ENCODE data around the gene NOS1. TPM values are rescaled to one million over a fixed set of nuclear protein-coding genes. Genes with fewer than 3 reads are reported as not detected.

NOS1 gene
- total RNA-seq, 1 experiment from 2014 or later = 2.3 TPM

GRCh38 chr12:117300174-117300573, 61.3 kb downstream of the NOS1 start:
- no peak overlapping the region for H2BK5ac ChIP-seq (ENCODE audit: insufficient read length, low read length)
- Mint-ChIP-seq H3K9me3 (peaks cover 10 to 13% of the 10 kb centered on the region in 2 experiments), H3K4me1 (peaks cover 4 to 6% of the 10 kb centered on the region in 2 experiments; a peak in 3 of 4 replicates)

More at GRCh38 chr12:117300174-117300573, 61.3 kb downstream of the NOS1 start:
- H3K14ac ChIP-seq (ENCODE audit: insufficient read depth, low read length) = no peak overlapping the region
- no peak overlapping the region for H3K56ac ChIP-seq (ENCODE audit: insufficient read length, low read depth, low read length)
- peaks cover 2 to 11% (median 8%) of the 10 kb centered on the region in 3 experiments; a peak in 5 of 7 replicates for H3K36me3 Mint-ChIP-seq (ENCODE audit: insufficient read depth in 1 of 3, low read depth in 3 of 3)
- H2AFZ ChIP-seq (ENCODE audit: low read length) = no peak overlapping the region
- no peak overlapping the region for H2AK5ac ChIP-seq (ENCODE audit: insufficient read length, low read length)
- H4K8ac ChIP-seq (replicated peaks; ENCODE audit: insufficient read length, low read depth, low read length) = no peak overlapping the region
- no peak overlapping the region for H3K23ac ChIP-seq (ENCODE audit: insufficient read length, low read depth, low read length)
- no peak overlapping the region for H3K4me2 ChIP-seq (ENCODE audit: insufficient read depth, insufficient read length, low read length)
- H3K27ac Mint-ChIP-seq = no peak overlapping the region; a peak in 1 of 7 replicates
- H3K4me1 ChIP-seq (ENCODE audit: insufficient read depth, low read length) = no peaks in the 10 kb centered on the region
- WGBS (ENCODE audit: extremely low coverage, insufficient read length, low lambda C conversion rate) = no CpG with 5 or more reads among the region's 4 CpGs
- no peak overlapping the region for H4K91ac ChIP-seq (ENCODE audit: insufficient read length, low read depth, low read length)
- no peak for TF ChIP-seq CTCF (conservative IDR thresholded peaks at IDR 0.05)
- H2BK15ac ChIP-seq (ENCODE audit: low read depth, low read length) = no peak overlapping the region
- H3K79me1 ChIP-seq (ENCODE audit: insufficient read depth, low read depth, low read length, poor library complexity, severe bottlenecking) = no peaks in the 10 kb centered on the region
- DNase-seq = no peak
- no peaks in the 10 kb centered on the region for H3K23me2 ChIP-seq (ENCODE audit: insufficient read length, low read depth, low read length, poor library complexity, severe bottlenecking)
- no peaks in the 10 kb centered on the region for H3K79me2 ChIP-seq (ENCODE audit: insufficient read depth, low read length)
- H3K9me3 ChIP-seq (ENCODE audit: control insufficient read depth, low read depth, low read length) = no peaks in the 10 kb centered on the region
- H2BK20ac ChIP-seq (ENCODE audit: low read depth, low read length, poor library complexity, severe bottlenecking) = no peak overlapping the region
- H4K20me1 ChIP-seq (ENCODE audit: control insufficient read depth, insufficient read depth, insufficient read length) = no peaks in the 10 kb centered on the region
- H3K27me3 Mint-ChIP-seq (ENCODE audit: low read depth) = peaks cover 2% of the 10 kb centered on the region; the same call in 1 of the 2 replicates
- no peak overlapping the region for H4K5ac ChIP-seq (ENCODE audit: insufficient read length, low read depth, low read length)
- H2BK120ac ChIP-seq (ENCODE audit: low read depth, low read length, poor library complexity, severe bottlenecking) = no peak overlapping the region
- H3K18ac ChIP-seq (ENCODE audit: insufficient read length, low read depth, low read length) = no peak overlapping the region
- no peak overlapping the region for H3K4ac ChIP-seq (ENCODE audit: low read depth, low read length)
- no peak overlapping the region for H3K27ac ChIP-seq (ENCODE audit: insufficient read length, low read depth, low read length)
- no peak overlapping the region for H2BK12ac ChIP-seq (ENCODE audit: insufficient read length, low read depth, low read length)
- no peaks in the 10 kb centered on the region for H3K27me3 ChIP-seq (ENCODE audit: insufficient read depth, low read length)
- H3K4me3 Mint-ChIP-seq = no peak overlapping the region
- H3K9ac ChIP-seq (ENCODE audit: extremely low read depth, insufficient read length, low read length) = no peak overlapping the region
- H3T11ph ChIP-seq (ENCODE audit: low read length) = no peak overlapping the region
